ENCODE data around the gene TNNC1. TPM values are rescaled to one million over a fixed set of nuclear protein-coding genes. Genes with fewer than 3 reads are reported as not detected.

The TNNC1 gene
- total and polyA plus RNA-seq, 10 of the 15 experiments (the other 5 are each of a cell fraction or from before 2014, with no cell fraction given) = 0.13 to 1.3 (median 0.53) TPM; not detected in 2

Other genes with a start within 250 kb of the TNNC1 start
Only the 7 nearest of the 15 such genes appear.
- 75.0 and 84.7 TPM in 2 replicates for gene BAP1, start 44.0 kb downstream of the TNNC1 start, total RNA-seq (2014; rRNA removed)
- gene BAP1, start 44.0 kb downstream of the TNNC1 start, total RNA-seq (2014; rRNA removed; fragmentation: Illumina TruSeq; extraction: Trizol) = 34.3 and 36.4 TPM in 2 replicates
- gene BAP1, start 44.0 kb downstream of the TNNC1 start, total RNA-seq (2021) = 81.9 and 90.4 TPM in 2 replicates
- gene BAP1, start 44.0 kb downstream of the TNNC1 start, polyA plus RNA-seq (2011; rRNA removed) = 49.5 and 63.7 TPM in 2 replicates
- gene BAP1, start 44.0 kb downstream of the TNNC1 start, polyA plus RNA-seq (2014; fragmentation: Illumina TruSeq; extraction: Trizol) = 16.7 and 39.2 TPM in 2 replicates
- 10 to 100 TPM in 1 of 2 experiments, 1 to 10 TPM in 1; 4.4 to 10.3 TPM for gene BAP1, start 44.0 kb downstream of the TNNC1 start, polyA plus RNA-seq (2014; fragmentation: Nextera tagmentation; extraction: Ambion mirVana)
- gene BAP1, start 44.0 kb downstream of the TNNC1 start, polyA plus RNA-seq (2014; rRNA removed) = 63.6 and 70.2 TPM in 2 replicates
- 10 to 100 TPM; 28.4 to 29.7 TPM for gene BAP1, start 44.0 kb downstream of the TNNC1 start, polyA plus RNA-seq (2016; fragmentation: Nextera tagmentation; extraction: Ambion mirVana)
- gene PHF7, start 43.4 kb downstream of the TNNC1 start, total RNA-seq (2014; rRNA removed) = 7.7 and 7.8 TPM in 2 replicates
- gene PHF7, start 43.4 kb downstream of the TNNC1 start, total RNA-seq (2014; rRNA removed; fragmentation: Illumina TruSeq; extraction: Trizol) = 7.7 and 8.0 TPM in 2 replicates
- 7.0 and 7.6 TPM in 2 replicates for gene PHF7, start 43.4 kb downstream of the TNNC1 start, total RNA-seq (2021)
- 11.1 and 14.7 TPM in 2 replicates for gene PHF7, start 43.4 kb downstream of the TNNC1 start, polyA plus RNA-seq (2011; rRNA removed)
- gene PHF7, start 43.4 kb downstream of the TNNC1 start, polyA plus RNA-seq (2014; fragmentation: Illumina TruSeq; extraction: Trizol) = 7.5 and 8.3 TPM in 2 replicates
- gene PHF7, start 43.4 kb downstream of the TNNC1 start, polyA plus RNA-seq (2014; fragmentation: Nextera tagmentation; extraction: Ambion mirVana) = 1 to 10 TPM; 1.3 to 3.4 TPM
- gene PHF7, start 43.4 kb downstream of the TNNC1 start, polyA plus RNA-seq (2014; rRNA removed) = 6.5 and 11.1 TPM in 2 replicates
- gene PHF7, start 43.4 kb downstream of the TNNC1 start, polyA plus RNA-seq (2016; fragmentation: Nextera tagmentation; extraction: Ambion mirVana) = 10 to 100 TPM in 1 of 2 experiments, 1 to 10 TPM in 1; 9.8 to 12.8 TPM
- gene SEMA3G, start 8.9 kb downstream of the TNNC1 start, total RNA-seq (2014; rRNA removed) = 0.05 TPM in 1 of 2 replicates, not detected in the other
- gene SEMA3G, start 8.9 kb downstream of the TNNC1 start, total RNA-seq (2014; rRNA removed; fragmentation: Illumina TruSeq; extraction: Trizol) = not detected in 2 replicates
- gene SEMA3G, start 8.9 kb downstream of the TNNC1 start, total RNA-seq (2021) = 0.27 TPM in 1 of 2 replicates, not detected in the other
- not detected in 2 replicates for gene SEMA3G, start 8.9 kb downstream of the TNNC1 start, polyA plus RNA-seq (2011; rRNA removed)
- gene SEMA3G, start 8.9 kb downstream of the TNNC1 start, polyA plus RNA-seq (2014; fragmentation: Illumina TruSeq; extraction: Trizol) = 0.03 TPM in 1 of 2 replicates, not detected in the other
- not detected for gene SEMA3G, start 8.9 kb downstream of the TNNC1 start, polyA plus RNA-seq (2014; fragmentation: Nextera tagmentation; extraction: Ambion mirVana)
- 0.04 TPM in 1 of 2 replicates, not detected in the other for gene SEMA3G, start 8.9 kb downstream of the TNNC1 start, polyA plus RNA-seq (2014; rRNA removed)
- not detected for gene SEMA3G, start 8.9 kb downstream of the TNNC1 start, polyA plus RNA-seq (2016; fragmentation: Nextera tagmentation; extraction: Ambion mirVana)
- gene NISCH, start 1.6 kb upstream of the TNNC1 start, total RNA-seq (2014; rRNA removed) = 36.3 and 36.5 TPM in 2 replicates
- 16.1 and 16.6 TPM in 2 replicates for gene NISCH, start 1.6 kb upstream of the TNNC1 start, total RNA-seq (2014; rRNA removed; fragmentation: Illumina TruSeq; extraction: Trizol)
- 42.5 and 52.5 TPM in 2 replicates for gene NISCH, start 1.6 kb upstream of the TNNC1 start, total RNA-seq (2021)
- gene NISCH, start 1.6 kb upstream of the TNNC1 start, polyA plus RNA-seq (2011; rRNA removed) = 26.9 and 39.0 TPM in 2 replicates
- gene NISCH, start 1.6 kb upstream of the TNNC1 start, polyA plus RNA-seq (2014; fragmentation: Illumina TruSeq; extraction: Trizol) = 19.2 and 25.0 TPM in 2 replicates
- gene NISCH, start 1.6 kb upstream of the TNNC1 start, polyA plus RNA-seq (2014; fragmentation: Nextera tagmentation; extraction: Ambion mirVana) = 1 to 10 TPM in 1 of 2 experiments, under 1 TPM in 1; 0.76 to 1.5 TPM
- gene NISCH, start 1.6 kb upstream of the TNNC1 start, polyA plus RNA-seq (2014; rRNA removed) = 45.3 and 48.9 TPM in 2 replicates
- 10 to 100 TPM; 23.7 to 24.2 TPM for gene NISCH, start 1.6 kb upstream of the TNNC1 start, polyA plus RNA-seq (2016; fragmentation: Nextera tagmentation; extraction: Ambion mirVana)
- gene STAB1, start 41.3 kb upstream of the TNNC1 start, total RNA-seq (2014; rRNA removed) = not detected in 2 replicates
- not detected in 2 replicates for gene STAB1, start 41.3 kb upstream of the TNNC1 start, total RNA-seq (2014; rRNA removed; fragmentation: Illumina TruSeq; extraction: Trizol)
- 0.35 and 0.46 TPM in 2 replicates for gene STAB1, start 41.3 kb upstream of the TNNC1 start, total RNA-seq (2021)
- not detected in 2 replicates for gene STAB1, start 41.3 kb upstream of the TNNC1 start, polyA plus RNA-seq (2011; rRNA removed)
- gene STAB1, start 41.3 kb upstream of the TNNC1 start, polyA plus RNA-seq (2014; fragmentation: Illumina TruSeq; extraction: Trizol) = not detected in 2 replicates
- gene STAB1, start 41.3 kb upstream of the TNNC1 start, polyA plus RNA-seq (2014; fragmentation: Nextera tagmentation; extraction: Ambion mirVana) = not detected
- gene STAB1, start 41.3 kb upstream of the TNNC1 start, polyA plus RNA-seq (2014; rRNA removed) = not detected in 2 replicates
- not detected for gene STAB1, start 41.3 kb upstream of the TNNC1 start, polyA plus RNA-seq (2016; fragmentation: Nextera tagmentation; extraction: Ambion mirVana)
- 79.6 and 107 TPM in 2 replicates for gene NT5DC2, start 79.8 kb upstream of the TNNC1 start, total RNA-seq (2014; rRNA removed)
- 48.6 and 58.3 TPM in 2 replicates for gene NT5DC2, start 79.8 kb upstream of the TNNC1 start, total RNA-seq (2014; rRNA removed; fragmentation: Illumina TruSeq; extraction: Trizol)
- gene NT5DC2, start 79.8 kb upstream of the TNNC1 start, total RNA-seq (2021) = 122 and 135 TPM in 2 replicates
- gene NT5DC2, start 79.8 kb upstream of the TNNC1 start, polyA plus RNA-seq (2011; rRNA removed) = 43.2 and 75.3 TPM in 2 replicates
- gene NT5DC2, start 79.8 kb upstream of the TNNC1 start, polyA plus RNA-seq (2014; fragmentation: Illumina TruSeq; extraction: Trizol) = 77.0 and 80.3 TPM in 2 replicates
- gene NT5DC2, start 79.8 kb upstream of the TNNC1 start, polyA plus RNA-seq (2014; fragmentation: Nextera tagmentation; extraction: Ambion mirVana) = 10 to 100 TPM; 21.6 to 34.8 TPM
- gene NT5DC2, start 79.8 kb upstream of the TNNC1 start, polyA plus RNA-seq (2014; rRNA removed) = 130 and 144 TPM in 2 replicates
- 10 to 100 TPM; 32.1 to 51.0 TPM for gene NT5DC2, start 79.8 kb upstream of the TNNC1 start, polyA plus RNA-seq (2016; fragmentation: Nextera tagmentation; extraction: Ambion mirVana)
- 11.8 and 20.8 TPM in 2 replicates for gene UQCC5, start 82.6 kb upstream of the TNNC1 start, total RNA-seq (2014; rRNA removed)
- gene UQCC5, start 82.6 kb upstream of the TNNC1 start, total RNA-seq (2014; rRNA removed; fragmentation: Illumina TruSeq; extraction: Trizol) = 20.6 and 28.0 TPM in 2 replicates
- gene UQCC5, start 82.6 kb upstream of the TNNC1 start, total RNA-seq (2021) = 26.2 and 27.0 TPM in 2 replicates
- gene UQCC5, start 82.6 kb upstream of the TNNC1 start, polyA plus RNA-seq (2011; rRNA removed) = 13.5 and 15.1 TPM in 2 replicates
- 4.0 and 18.3 TPM in 2 replicates for gene UQCC5, start 82.6 kb upstream of the TNNC1 start, polyA plus RNA-seq (2014; fragmentation: Illumina TruSeq; extraction: Trizol)
- gene UQCC5, start 82.6 kb upstream of the TNNC1 start, polyA plus RNA-seq (2014; fragmentation: Nextera tagmentation; extraction: Ambion mirVana) = 10 to 100 TPM; 38.4 to 56.8 TPM
- gene UQCC5, start 82.6 kb upstream of the TNNC1 start, polyA plus RNA-seq (2014; rRNA removed) = 28.1 and 38.5 TPM in 2 replicates
- 10 to 100 TPM; 69.1 to 84.8 TPM for gene UQCC5, start 82.6 kb upstream of the TNNC1 start, polyA plus RNA-seq (2016; fragmentation: Nextera tagmentation; extraction: Ambion mirVana)